Stimulated activated CD4-positive, alpha-beta T cell treated with anti-CD3 and anti-CD28 coated beads, Interleukin-12 subunit alpha, Interleukin-12 subunit beta, amount 100 ng/mL, for 48 hours (primary cell): ENCODE data around the gene DTD1.

Experiments
- DNase-seq, 3 donors: peaks; one replicate each; pipeline ENCODE4 v3.0.0-alpha.2; 2020; ENCODE audit warnings: low read depth in 2 of 3, low spot score in 1 of 3

DTD1 gene

DNA sequence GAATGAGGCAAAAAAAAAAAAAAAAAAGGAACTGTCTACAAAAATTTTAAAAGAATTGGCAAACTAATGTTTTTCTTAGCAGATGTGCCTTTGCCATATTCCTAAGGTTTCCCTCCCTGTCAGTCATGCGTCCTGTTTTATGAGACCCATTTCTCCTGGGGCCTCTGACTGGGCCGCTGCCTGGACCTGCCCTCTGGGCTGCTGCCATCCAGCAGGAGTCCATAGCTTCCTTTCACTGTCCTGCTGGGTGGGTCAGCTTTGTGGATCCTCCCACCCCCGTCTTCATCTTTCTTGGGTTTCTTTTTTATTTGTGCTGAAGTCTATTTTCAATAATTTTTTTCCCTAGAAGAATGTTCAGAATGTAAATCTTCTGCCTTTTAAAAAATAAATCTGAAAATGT lies 114.9 kb downstream of the DTD1 start:
- no peak for DNase-seq

DNA sequence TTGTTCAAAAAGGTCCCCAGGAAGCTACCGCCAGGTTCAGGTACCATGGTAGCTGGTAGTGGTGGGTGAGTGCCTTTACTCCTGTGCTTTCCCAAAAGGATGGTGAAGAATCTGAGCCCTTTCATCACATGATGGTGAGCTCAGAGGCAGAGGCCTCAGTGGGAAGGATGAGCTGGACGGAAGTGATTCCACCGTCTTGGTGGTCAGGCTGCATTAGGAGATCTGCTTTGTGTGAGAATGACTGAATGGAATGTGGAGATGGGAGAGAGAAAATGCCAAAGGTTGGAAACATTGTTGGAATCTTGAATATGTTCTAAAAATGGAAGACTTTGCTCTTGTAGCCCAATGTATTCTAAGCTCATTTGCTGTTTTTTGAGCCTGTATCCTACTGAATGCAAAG lies 117.6 kb downstream of the DTD1 start:
- DNase-seq, result no peak

DNA sequence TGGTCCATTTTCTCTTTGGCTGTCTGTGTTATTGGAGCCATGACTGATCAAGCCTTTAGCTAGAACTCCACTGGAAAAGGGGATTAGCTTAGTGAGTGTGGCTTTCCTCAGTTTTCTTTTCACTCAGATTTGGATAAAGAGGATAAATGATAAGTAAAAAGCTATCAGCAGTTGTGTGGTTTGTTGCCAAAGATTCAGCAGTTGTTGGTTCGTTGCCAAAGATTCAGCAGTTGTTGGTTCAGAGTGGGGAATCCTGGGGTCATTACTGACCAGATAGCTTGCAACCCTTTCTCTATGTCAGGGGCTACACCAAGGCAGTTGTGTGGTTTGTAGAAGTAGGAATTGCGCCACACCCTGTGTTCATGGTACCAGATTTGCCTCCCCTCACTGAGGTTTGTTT lies 118.1 kb downstream of the DTD1 start:
- no peak for DNase-seq

DNA sequence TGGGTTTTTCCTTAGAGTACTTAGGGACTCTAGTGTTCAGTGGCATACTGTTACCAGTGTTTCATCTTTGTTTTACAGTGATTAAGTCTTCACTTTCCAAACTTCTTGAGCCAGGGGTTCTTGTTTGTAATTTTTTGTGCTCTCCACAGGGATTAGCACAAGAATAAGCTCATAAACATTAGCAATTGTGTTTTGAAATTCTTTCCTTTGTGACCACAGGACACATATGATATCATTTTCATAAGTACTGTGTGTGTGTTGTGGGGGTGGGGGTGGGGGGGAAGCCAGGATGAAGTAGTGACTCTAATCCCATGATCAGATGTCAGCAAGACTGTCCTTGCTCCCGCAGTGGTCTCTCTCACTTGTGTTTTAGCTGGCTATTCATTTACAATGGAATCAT lies 124.3 kb downstream of the DTD1 start:
- DNase-seq, result no peak

DNA sequence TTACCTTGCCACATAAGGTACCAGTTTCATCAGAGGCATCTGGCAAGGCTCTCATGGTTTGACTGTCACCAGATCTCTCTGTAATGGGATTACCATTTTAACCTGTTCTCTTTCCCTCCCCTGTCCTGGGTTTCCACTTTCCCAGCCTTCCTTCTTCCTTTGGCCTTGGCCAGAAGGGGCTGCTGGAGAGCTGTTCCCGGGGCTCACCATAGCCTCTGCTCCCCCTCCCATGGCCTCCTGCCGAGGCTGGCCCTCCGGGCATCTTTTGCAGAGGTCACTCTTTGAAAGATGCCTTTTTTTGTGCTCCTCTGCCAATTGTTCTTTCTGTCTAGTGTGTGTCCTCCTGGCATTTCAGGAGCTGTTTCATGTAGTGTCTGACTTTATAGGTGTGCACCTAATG lies 125.0 kb downstream of the DTD1 start:
- DNase-seq, result no peak

DNA sequence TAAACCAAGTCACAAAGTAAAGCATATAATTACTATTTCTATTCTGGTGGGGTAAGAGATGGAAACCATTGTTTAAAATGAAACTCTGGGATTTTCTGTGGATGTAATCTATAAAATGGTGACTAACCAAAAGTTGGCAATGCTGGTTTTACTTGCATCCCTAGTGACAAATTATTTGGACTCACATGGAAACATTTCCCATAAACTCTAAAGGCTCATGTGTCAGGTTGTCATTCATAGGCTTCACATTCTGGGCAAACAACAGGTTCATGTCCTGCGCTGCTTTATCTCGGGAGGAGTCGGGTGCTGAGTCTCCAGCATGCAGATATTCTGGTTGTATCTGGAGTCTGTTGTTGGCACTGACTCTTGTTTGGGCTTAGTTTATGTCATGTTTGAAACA lies 127.7 kb downstream of the DTD1 start:
- DNase-seq, result no peak

DNA sequence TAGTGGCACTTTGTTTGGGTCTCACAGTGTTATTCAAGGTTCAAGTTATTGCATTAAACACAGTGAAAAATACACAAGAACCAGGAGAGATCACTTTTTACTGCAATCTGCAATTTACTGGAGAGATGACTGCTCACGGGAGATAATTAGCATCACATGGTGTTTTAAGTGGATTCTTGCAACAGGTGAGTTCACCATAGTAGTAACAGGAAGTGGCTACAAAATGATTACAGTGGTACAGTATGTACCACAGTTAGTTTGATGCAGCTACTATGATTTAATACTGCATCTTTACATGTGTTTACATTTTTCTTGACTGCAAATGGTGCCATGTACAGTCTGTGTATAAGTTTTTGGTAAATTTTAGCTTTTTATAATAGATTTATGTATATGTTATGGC lies 129.2 kb downstream of the DTD1 start:
- DNase-seq, result no peak

DNA sequence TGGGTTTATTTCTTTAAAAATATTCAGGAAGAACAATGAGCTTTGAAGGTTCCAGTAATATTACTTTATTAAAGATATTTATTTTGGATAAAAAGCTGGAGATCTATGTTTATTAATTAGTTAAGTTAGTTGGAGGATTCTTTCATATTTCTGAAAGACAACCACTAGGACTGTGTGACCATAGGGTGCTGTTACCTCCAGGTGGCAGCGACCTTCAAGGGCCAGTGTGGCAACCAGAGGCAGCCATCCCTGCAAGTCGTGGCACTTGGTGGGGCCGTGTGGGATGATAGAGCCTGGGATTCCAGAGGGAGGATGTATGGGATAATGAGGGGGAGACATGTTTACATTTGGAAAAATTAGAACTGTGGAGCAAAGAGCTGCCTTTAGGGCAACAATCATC lies 130.3 kb downstream of the DTD1 start:
- DNase-seq, result no peak

DNA sequence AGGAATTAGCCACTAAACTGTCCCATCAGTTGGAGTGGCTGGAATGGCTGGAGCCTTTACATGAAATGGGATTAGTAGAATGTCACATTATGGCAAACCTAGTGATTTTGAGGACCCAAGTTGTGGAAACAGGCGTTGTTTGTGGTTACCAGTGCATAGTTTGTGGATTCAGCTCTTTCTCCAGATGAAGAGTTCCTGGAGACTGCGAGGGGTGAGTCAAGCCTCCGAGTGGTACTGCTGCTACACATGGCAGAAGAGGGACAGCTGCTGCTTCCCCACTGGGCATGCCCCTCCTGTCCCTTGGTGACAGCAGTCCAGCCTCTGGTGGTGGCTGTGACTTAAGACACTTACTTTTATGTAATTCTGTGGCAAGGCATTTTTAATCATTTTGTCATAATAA lies 131.6 kb downstream of the DTD1 start:
- DNase-seq, result no peak

DNA sequence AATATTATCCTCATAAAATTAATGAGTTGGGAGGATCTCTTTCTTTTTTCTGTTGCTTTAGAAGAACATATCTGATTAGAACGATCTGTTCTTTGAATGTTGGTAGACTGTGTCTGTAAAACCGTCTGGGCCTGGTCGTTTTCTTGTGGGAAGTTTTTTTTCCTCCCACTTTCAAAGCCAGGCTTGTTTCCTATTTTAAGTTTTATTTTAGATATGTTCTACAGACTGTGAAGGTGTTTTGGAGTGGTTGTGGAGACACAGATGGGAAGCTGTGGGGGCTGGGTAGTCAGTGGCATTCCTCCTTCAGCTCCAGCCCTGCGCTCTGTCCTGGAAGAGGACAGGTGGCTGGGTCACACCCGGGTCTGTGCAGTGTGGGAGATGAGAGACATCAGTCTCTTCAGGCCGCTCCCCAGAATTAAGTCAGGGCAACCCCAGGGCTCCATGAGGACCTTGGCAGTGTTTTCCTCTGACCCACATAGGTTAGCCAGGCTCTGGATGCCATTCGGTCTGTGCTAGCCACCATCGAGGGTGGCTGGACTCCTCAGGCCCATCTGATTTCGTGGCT lies 133.8 kb downstream of the DTD1 start:
- DNase-seq, result no peak

DNA sequence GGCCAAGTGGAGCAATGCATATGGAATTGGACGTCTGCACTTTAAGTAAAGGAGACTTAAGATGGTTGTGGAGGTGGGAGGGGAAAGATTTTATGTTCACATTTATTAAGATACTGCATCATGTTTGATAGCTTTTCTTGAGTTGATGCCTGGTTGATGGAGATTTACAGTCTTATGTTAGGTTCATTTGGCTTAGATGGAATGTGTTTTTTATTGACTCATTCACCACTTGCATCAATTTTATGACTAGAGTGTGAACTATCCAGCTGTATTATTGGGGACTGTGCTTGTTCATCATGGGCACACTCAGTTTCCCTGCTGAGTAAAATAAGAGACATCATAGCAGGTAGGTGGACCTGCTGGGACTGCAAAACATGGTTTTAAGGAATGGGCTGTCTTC lies 134.5 kb downstream of the DTD1 start:
- DNase-seq, result no peak

DNA sequence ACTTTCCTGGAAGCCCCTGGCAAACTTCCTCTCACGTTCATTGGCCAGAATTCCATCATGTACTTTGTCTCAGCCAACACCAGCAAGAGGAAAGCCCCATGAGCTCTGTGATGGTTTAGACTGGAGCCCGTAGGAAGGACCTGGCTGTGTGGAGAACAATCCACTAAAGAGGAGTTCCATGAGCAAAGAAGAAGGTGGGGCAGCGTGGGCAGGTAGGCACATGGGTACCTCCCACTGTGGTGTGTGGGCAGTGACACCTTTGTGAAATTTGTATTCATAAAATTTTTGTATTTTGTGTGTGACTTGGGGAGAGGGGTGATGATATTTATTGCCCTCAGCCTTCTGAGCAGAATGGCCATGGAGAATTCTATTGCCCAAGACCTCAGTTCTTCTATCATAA lies 136.2 kb downstream of the DTD1 start:
- DNase-seq, result no peak

DNA sequence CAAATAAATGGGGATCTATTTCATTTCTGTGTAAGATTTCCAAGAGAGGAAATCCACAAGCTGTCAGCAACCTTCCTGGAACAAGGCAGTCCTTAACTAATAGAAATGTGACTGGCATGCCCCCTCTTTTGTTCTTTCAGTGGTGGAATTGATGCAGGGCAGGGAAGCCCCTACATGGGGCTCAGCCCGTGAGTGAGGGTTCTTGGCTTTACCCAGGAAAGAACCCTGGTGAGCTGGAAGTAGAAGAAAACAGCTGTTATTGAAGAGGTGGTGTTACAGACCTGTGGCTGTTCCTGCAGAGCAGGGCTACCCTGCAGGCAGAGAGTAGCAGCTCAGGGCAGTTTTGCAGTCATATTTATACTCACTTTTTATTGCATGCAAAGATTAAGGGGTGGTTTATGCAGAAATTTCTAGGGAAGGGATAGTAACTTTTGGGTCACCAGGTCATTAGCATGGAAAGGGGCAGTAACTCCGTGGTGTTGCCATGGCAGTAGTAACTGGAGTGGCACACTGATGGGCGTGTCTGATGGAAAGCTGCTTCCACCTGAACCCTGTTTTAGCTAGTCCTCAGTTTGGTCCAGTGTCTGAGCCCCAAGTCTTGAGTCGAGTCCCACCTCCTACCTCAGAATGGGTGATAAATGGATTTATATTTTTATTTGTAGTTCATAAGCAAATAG lies 137.1 kb downstream of the DTD1 start:
- no peak for DNase-seq

DNA sequence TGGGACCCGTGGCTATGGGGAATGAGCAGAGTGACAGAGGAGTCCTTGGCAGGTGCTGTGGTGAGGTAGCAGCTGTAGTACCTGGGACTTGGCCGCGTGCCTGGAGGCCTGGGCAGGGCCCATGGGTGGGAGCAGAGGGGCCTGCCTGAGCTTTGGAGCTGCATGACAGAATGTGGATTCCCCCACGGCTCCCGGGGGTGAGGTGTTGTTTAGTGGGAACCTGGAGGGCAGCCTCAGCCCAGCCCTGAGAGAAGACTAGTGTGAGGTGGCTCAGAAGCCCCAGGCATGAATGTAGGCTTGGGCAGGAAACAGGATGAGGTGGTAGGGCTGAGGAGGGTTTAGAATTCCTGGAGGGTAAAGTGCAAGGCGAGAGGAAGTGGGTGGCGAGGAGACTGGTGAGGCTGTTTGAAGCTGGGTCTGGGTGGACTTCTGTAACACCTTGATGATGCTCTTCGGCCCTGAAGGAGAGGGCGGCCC lies 139.2 kb downstream of the DTD1 start:
- no peak for DNase-seq

DNA sequence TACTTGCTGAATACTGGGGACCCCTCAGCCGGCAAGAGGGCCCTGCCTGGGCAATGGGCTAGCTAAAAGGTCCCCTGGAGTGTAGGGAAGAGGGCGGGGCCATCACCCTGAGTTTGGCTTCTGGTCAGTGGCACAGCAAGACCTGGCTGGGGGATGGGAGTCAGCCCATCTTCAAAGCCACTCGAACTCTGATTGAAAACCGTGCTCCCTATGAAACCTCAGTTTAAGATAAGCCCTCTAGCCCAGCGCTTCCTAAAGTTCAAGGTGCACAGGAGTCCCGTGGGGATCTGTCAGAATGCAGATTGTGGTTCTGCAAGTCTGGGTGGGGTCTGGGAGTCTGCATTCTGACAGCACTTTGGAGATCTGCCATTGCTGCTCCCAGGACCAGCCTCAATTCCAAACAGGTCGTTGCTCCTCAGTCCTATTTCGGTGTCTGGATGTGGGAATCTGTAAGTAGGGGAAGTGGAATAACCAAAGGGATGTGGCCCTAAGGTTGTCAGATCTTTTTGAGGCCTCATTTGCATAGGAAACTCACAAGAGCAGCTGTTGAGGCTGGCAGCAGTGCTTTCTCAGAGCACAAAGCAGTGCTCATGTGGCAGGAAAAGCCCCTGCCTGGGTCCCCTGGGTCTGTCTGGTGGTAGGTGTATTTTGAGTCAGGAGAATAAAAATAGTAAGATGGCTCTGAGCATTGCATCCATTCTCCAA lies 140.5 kb downstream of the DTD1 start:
- no peak for DNase-seq

DNA sequence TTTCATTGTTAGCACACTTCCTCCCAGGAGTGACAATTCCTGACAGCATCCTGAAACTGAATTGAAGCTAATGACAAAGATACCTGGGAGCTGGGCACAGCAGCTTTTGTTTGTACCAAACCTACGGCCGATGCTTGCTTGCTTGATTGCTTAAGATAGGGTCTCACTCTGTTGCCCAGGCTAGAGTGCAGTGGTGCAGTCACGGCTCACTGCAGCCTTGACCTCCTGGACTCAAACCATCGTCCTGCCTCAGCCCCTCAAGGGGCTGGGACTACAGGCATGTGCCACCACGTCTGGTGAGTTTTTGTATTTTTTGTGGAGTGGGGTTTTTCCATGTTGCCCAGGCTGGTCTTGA lies 141.0 kb downstream of the DTD1 start:
- DNase-seq, result no peak

DNA sequence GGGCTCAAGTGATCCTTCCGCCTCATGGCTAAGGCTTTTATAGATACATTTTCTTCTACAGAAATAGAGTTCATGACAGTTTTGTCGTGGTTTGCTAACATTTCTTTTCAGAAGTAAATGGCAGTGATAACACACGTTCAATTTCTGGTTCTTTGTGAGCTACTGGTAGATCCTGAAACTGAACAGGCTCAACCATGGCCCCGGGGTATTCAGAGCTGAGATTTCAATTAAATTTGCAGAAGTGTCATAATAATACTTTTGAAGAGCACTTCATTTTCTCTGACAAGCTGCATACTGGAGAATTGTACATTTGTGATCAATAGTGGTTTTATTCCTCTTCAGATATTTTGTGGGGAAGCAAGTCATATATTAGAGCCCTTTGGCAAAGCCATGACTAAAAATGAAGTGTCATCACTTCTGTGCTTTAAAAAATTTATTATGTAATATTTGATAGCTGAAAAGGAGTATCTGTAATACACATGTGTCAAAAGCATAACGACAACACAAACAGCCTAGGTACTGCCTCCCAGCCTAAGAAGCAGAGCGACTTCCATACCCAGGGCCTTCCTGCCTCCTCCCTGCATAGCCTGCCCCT lies 141.5 kb downstream of the DTD1 start:
- no peak for DNase-seq

DNA sequence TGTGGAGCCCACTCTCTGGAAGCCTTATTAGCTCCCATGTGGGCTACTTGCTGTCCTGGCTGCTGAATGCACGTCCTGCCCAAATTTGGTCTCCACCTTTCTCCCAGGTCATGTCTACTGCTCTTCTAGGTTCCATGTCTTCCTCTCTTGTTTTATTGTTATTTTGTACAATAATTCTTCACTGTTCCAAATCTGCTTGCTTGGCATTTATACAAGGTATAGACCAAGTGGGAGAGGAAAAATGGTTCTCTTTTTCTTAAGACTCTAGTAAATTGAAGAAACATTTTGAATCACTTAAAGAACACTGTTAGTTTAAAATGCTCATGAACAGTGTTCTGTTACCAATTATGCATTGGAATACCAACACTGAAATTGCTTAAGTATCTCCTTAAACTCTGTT lies 144.1 kb downstream of the DTD1 start:
- DNase-seq, result no peak

DNA sequence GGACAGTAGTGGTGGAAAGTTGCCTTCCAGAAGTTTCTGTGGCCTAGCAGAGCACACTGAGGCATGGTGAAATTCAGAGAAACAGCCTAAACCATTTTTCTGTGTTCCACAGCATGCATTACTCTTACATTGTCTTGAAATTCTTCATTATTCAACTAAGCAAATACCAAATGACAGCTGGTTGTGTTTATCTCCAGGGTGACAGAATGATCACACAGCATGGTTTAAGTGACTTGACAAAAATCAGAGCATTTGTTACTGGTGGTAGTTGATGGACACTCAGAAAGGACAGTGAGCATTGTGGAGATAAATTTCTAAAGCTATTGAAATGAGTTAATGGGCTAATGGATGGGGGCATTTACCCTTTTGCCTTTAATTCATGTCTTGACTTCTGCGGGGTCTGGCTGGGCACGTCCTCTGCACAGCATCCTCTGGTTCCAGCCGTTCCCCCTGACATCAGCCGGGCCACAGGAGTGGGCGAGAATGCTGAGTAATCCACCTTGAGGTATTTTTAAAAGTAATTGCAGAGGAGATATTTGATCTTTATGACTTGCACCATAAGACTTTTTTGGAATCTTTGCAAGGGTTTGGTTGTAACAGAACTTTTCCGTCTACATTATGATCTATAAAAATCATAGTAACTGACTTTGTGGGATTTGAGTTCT lies 146.8 kb downstream of the DTD1 start:
- no peak for DNase-seq

DNA sequence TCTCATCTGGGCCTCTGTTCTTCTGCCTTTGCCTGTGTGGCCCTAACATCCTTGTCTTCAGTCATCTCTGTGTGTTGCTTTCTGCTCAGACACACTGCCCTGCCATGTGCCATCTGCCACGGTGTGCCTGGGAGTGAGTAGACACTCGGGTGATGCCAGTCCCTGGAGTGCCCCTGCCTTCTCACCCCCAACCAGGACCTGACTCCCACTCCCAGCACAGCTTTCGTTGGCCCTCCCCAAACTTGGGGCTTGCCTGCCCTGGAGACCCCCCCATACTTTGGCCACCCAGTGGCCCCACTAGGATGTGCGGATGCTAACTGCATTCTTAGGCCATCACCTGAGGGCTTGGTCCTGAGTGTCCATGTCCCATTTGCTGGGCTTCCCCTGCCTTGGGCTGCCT lies 149.3 kb downstream of the DTD1 start:
- DNase-seq, result no peak

DNA sequence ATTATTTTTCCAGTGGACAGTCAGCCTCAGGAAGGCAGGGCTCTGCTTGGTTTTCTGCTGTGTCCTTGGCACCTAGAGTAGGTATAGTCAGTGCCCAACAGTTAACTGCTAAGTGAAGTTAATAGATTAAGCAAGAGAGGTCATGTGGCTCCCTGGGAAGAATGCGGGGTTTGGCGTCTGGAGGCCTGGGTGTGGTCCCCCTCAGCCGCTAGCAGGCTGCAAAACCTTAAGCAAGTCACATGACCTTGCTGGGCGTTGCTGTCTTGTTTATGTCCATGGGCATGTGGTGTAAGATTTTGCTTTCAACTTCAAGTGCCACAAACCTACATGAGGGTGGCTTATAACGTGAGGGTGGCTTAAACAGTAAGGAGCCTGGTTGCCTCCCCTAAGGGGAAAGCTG lies 150.2 kb downstream of the DTD1 start:
- DNase-seq, result no peak

DNA sequence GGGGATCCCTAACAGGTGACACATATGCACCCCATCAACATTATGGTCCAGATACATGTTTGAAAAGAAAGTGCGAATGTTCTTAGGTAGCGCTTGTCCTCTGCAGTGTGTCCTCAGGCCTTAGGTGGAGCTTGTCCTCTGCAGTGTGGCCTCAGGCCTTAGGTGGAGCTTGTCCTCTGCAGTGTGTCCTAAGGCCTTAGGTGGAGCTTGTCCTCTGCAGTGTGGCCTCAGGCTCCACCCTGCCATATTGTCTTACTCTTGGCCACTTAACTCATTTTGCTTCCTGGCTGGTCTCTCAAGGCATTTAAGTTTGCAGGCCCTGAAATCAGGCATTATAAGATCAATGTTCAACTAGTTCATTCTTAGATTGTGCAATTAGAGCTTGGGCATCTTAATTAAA lies 151.0 kb downstream of the DTD1 start:
- DNase-seq, result no peak
